Stimulated activated naive CD8-positive, alpha-beta T cell treated with anti-CD3 and anti-CD28 coated beads, Interleukin-15, amount 100 ng/mL, for 72 hours (primary cell): ENCODE data around the gene FIGLA.
"Not testable (repeated sequence)": the region's sequence is repeated elsewhere in the genome, so short reads cannot be mapped to it uniquely, and the experiment has no call there.

ENCODE experiments used
- ATAC-seq: fragments of 150-1000 bp; cut with Tn5 transposase; 2 replicates; pipeline ENCODE4 v1.10.0; 2021; ENCODE audit warnings: mild to moderate bottlenecking, moderate library complexity
- DNase-seq, 2 donors: peaks; one replicate each; pipeline ENCODE4 v3.0.0; 2021 to 2022
- H3K27ac Mint-ChIP-seq, 2 donors: one replicate each; pipeline ENCODE4 v1.8.0; 2022; ENCODE audit warnings: mild to moderate bottlenecking in 2 of 2, mixed read lengths in 2 of 2, moderate library complexity in 2 of 2
- H3K27me3 Mint-ChIP-seq: one replicate; pipeline ENCODE4 v1.8.0; 2022; ENCODE audit warnings: mixed read lengths
- H3K4me1 Mint-ChIP-seq: one replicate; pipeline ENCODE4 v1.8.0; 2022; ENCODE audit warnings: mild to moderate bottlenecking, mixed read lengths
- H3K4me3 Mint-ChIP-seq, 2 donors: one replicate each; pipeline ENCODE4 v1.8.0; 2022; ENCODE audit warnings: mild to moderate bottlenecking in 2 of 2, mixed read lengths in 2 of 2, moderate library complexity in 1 of 2
- H3K9me3 Mint-ChIP-seq, 2 donors: one replicate each; pipeline ENCODE4 v1.8.0; 2022; ENCODE audit warnings: mixed read lengths in 2 of 2

FIGLA gene

GRCh38 chr2:70823249-70823648 is 32.8 kb upstream of the FIGLA start:
- Mint-ChIP-seq H3K4me1 (peaks cover 41% of the 10 kb centered on the region), H3K27ac (no peak overlapping the region), H3K27me3 (no peaks in the 10 kb centered on the region), H3K9me3 (no peaks in the 10 kb centered on the region), H3K4me3 (no peak overlapping the region)
- DNase-seq (no peak), ATAC-seq (no peak)

- H3K27ac Mint-ChIP-seq: peak overlapping the region; percentile 72 to 85
- no peaks in the 10 kb centered on the region for H3K27me3 Mint-ChIP-seq
- no peaks in the 10 kb centered on the region for H3K9me3 Mint-ChIP-seq
- ATAC-seq (no peak), DNase-seq (no peak)
- H3K4me3 Mint-ChIP-seq: no peak overlapping the region
- peaks cover 37% of the 10 kb centered on the region for H3K4me1 Mint-ChIP-seq
Measured at GRCh38 chr2:70822843-70823242, 32.4 kb upstream of the FIGLA start.

- DNase-seq: no peak
- Mint-ChIP-seq H3K4me3 (no peak within 1 kb of the TSS), H3K4me1 (peaks cover 26% of the 10 kb centered on the region), H3K27me3 (no peaks in the 10 kb centered on the region), H3K27ac (peak within 1 kb of the TSS; percentile 41 to 43), H3K9me3 (no peaks in the 10 kb centered on the region)
- ATAC-seq: no peak
Measured at GRCh38 chr2:70820499-70820898, 30.1 kb upstream of the FIGLA start, which contains the start of gene CLEC4F. CLEC4F (minus strand) TSS chr2:70820599; CDS start chr2:70820523, 76 bp downstream.

- Mint-ChIP-seq H3K27ac (peak overlapping the region in 1 of 2 donors; percentile 63), H3K9me3 (no peaks in the 10 kb centered on the region), H3K4me3 (peak overlapping the region in 1 of 2 donors; percentile 19), H3K27me3 (no peaks in the 10 kb centered on the region), H3K4me1 (peaks cover 9% of the 10 kb centered on the region)
- no peak for DNase-seq
- ATAC-seq: peak; percentile 50
Measured at GRCh38 chr2:70817284-70817954, 27.0 kb upstream of the FIGLA start.

GRCh38 chr2:70816726-70817125 is 26.3 kb upstream of the FIGLA start:
- ATAC-seq (no peak), DNase-seq (no peak)
- Mint-ChIP-seq H3K4me1 (peaks cover 6% of the 10 kb centered on the region), H3K27me3 (no peaks in the 10 kb centered on the region), H3K27ac (peak overlapping the region in 1 of 2 donors; percentile 63), H3K4me3 (no peak overlapping the region), H3K9me3 (no peaks in the 10 kb centered on the region)

GRCh38 chr2:70808983-70809958 is 18.8 kb upstream of the FIGLA start:
- no peak for ATAC-seq

GRCh38 chr2:70807828-70808118 is 17.3 kb upstream of the FIGLA start:
- Mint-ChIP-seq H3K9me3 (no peaks in the 10 kb centered on the region), H3K4me3 (no peak overlapping the region), H3K27me3 (no peaks in the 10 kb centered on the region), H3K4me1 (no peaks in the 10 kb centered on the region), H3K27ac (no peak overlapping the region)
- DNase-seq (no peak), ATAC-seq (no peak)

More at GRCh38 chr2:70808983-70809958, 18.8 kb upstream of the FIGLA start:
- DNase-seq: no peak
- H3K9me3 Mint-ChIP-seq: no peaks in the 10 kb centered on the region
- no peak overlapping the region for H3K4me3 Mint-ChIP-seq
- H3K4me1 Mint-ChIP-seq: no peaks in the 10 kb centered on the region
- H3K27me3 Mint-ChIP-seq: no peaks in the 10 kb centered on the region
- peak overlapping the region in 1 of 2 donors; percentile 42 for H3K27ac Mint-ChIP-seq

GRCh38 chr2:70807102-70807827 is 16.8 kb upstream of the FIGLA start:
- no peak for DNase-seq
- no peak for ATAC-seq
- no peaks in the 10 kb centered on the region for H3K9me3 Mint-ChIP-seq
- no peaks in the 10 kb centered on the region for H3K4me1 Mint-ChIP-seq
- H3K27me3 Mint-ChIP-seq: no peaks in the 10 kb centered on the region
- H3K4me3 Mint-ChIP-seq: no peak overlapping the region
- H3K27ac Mint-ChIP-seq: no peak overlapping the region

- Mint-ChIP-seq H3K27me3 (peaks cover 3% of the 10 kb centered on the region), H3K4me1 (no peaks in the 10 kb centered on the region), H3K27ac (no peak overlapping the region), H3K9me3 (no peaks in the 10 kb centered on the region), H3K4me3 (no peak overlapping the region)
- ATAC-seq (no peak), DNase-seq (no peak)
Measured at GRCh38 chr2:70806620-70807019, 16.2 kb upstream of the FIGLA start.

GRCh38 chr2:70806013-70806412 is 15.6 kb upstream of the FIGLA start:
- Mint-ChIP-seq H3K9me3 (no peaks in the 10 kb centered on the region), H3K4me1 (no peaks in the 10 kb centered on the region), H3K27ac (no peak overlapping the region), H3K27me3 (peaks cover 7% of the 10 kb centered on the region), H3K4me3 (no peak overlapping the region)
- DNase-seq (no peak), ATAC-seq (no peak)

GRCh38 chr2:70801607-70802263 is 11.3 kb upstream of the FIGLA start:
- DNase-seq: no peak
- Mint-ChIP-seq H3K4me1 (no peaks in the 10 kb centered on the region), H3K4me3 (no peak overlapping the region), H3K9me3 (peaks cover 9 to 12% of the 10 kb centered on the region in 2 donors), H3K27me3 (peaks cover 17% of the 10 kb centered on the region), H3K27ac (no peak overlapping the region)
- ATAC-seq: no peak

GRCh38 chr2:70799706-70800105 is 9.3 kb upstream of the FIGLA start:
- Mint-ChIP-seq H3K4me1 (peaks cover 11% of the 10 kb centered on the region), H3K9me3 (peaks cover 9 to 12% of the 10 kb centered on the region in 2 donors), H3K4me3 (no peak overlapping the region), H3K27me3 (peaks cover 17% of the 10 kb centered on the region), H3K27ac (no peak overlapping the region)
- no peak for DNase-seq
- ATAC-seq: no peak

GRCh38 chr2:70797996-70798395 is 7.6 kb upstream of the FIGLA start:
- H3K4me1 Mint-ChIP-seq: peaks cover 11% of the 10 kb centered on the region
- peaks cover 9 to 12% of the 10 kb centered on the region in 2 donors for H3K9me3 Mint-ChIP-seq
- DNase-seq, H3K27ac Mint-ChIP-seq, ATAC-seq, H3K4me3 Mint-ChIP-seq: not testable (repeated sequence)
- H3K27me3 Mint-ChIP-seq: peaks cover 24% of the 10 kb centered on the region

GRCh38 chr2:70797506-70797905 is 7.1 kb upstream of the FIGLA start:
- H3K4me1 Mint-ChIP-seq: peaks cover 11% of the 10 kb centered on the region
- no peak overlapping the region for H3K4me3 Mint-ChIP-seq
- no peak for ATAC-seq

GRCh38 chr2:70796262-70796661 is 5.8 kb upstream of the FIGLA start:
- Mint-ChIP-seq H3K9me3 (peaks cover 9 to 12% of the 10 kb centered on the region in 2 donors), H3K4me3 (no peak overlapping the region), H3K4me1 (peaks cover 11% of the 10 kb centered on the region), H3K27me3 (peaks cover 28% of the 10 kb centered on the region), H3K27ac (no peak overlapping the region)
- DNase-seq (no peak), ATAC-seq (no peak)

More at GRCh38 chr2:70797506-70797905, 7.1 kb upstream of the FIGLA start:
- H3K27ac Mint-ChIP-seq: no peak overlapping the region
- peaks cover 9 to 12% of the 10 kb centered on the region in 2 donors for H3K9me3 Mint-ChIP-seq
- H3K27me3 Mint-ChIP-seq: peaks cover 24% of the 10 kb centered on the region
- no peak for DNase-seq
